ENCODE data around the gene PLEKHH3. TPM values are rescaled to one million over a fixed set of nuclear protein-coding genes. Genes with fewer than 3 reads are reported as not detected.
A peak's percentile ranks its signal among the peaks of the same experiment; 100 is the strongest.

The PLEKHH3 gene
- polyA plus RNA-seq, 1 donor (not counting 4 experiments of a cell fraction or from before 2014, with no cell fraction given) = 4.9 TPM

DNA sequence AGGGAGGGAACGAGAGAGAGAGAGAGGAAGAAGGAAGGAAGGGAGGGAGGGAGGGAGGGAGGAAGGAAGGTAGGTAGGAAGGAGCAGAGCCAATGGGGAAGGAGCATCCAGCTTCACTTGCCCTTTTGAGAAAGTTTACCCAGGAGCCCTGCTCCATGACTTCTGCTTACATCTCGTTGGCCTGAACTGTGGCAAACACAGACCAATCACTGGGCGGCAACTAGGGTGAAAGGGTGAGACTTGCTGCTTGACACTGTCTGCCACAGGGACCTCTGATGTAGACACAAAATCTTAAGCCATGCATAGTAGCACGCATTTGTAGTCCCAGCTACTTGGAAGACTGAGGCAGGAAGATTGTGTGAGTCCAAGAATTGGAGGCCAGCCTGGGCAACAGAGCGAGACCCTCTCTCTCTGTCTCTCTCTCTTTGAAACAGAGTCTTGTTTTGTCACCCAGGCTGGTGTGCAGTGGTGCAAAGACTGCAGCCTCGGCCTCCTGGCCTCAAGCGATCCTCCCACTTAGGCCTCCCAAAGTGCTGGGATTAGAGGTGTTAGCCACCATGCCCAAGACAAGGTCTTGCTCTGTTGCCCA is 37.2 kb downstream of the PLEKHH3 start:
- Histone ChIP-seq H2AFZ (ENCODE audit: control insufficient read depth, low read length) (no peak overlapping the region), H3K9me1 (ENCODE audit: control insufficient read depth, extremely low read depth, insufficient read depth, low read length) (no peaks in the 10 kb centered on the region), H4K20me1 (ENCODE audit: control insufficient read depth, extremely low read depth, insufficient read depth, low read length) (no peaks in the 10 kb centered on the region), H3K4me1 (ENCODE audit: control insufficient read depth, extremely low read depth, insufficient read depth, low read length) (no peaks in the 10 kb centered on the region), H3K4me3 (ENCODE audit: control insufficient read depth in 2 of 3, extremely low read depth in 1 of 3, insufficient read depth in 2 of 3, low read depth in 1 of 3, low read length in 3 of 3) (no peak overlapping the region), H3K9me3 (ENCODE audit: control insufficient read depth, low read depth, low read length) (no peaks in the 10 kb centered on the region), H3K27ac (ENCODE audit: control insufficient read depth, insufficient read depth, low read length) (no peak overlapping the region), H3K79me2 (ENCODE audit: control insufficient read depth, insufficient read depth, low read length) (no peaks in the 10 kb centered on the region), H3K4me2 (ENCODE audit: control insufficient read depth, extremely low read depth, insufficient read depth, low read depth, low read length) (no peak overlapping the region), H3K9ac (ENCODE audit: control insufficient read depth, extremely low read depth, insufficient read depth, low read length) (no peak overlapping the region), H3K27me3 (ENCODE audit: control insufficient read depth, extremely low read depth, insufficient read depth, low read length) (no peaks in the 10 kb centered on the region), H3K36me3 (ENCODE audit: control insufficient read depth in 2 of 2, extremely low read depth in 1 of 2, insufficient read depth in 2 of 2, low read length in 2 of 2) (no peaks in the 10 kb centered on the region)
- dilution Hi-C loops (cut with MboI; ENCODE audit: extremely low pct_ligation_motif_present, low sequenced_read_pairs) = no loop called here
- FAIRE-seq (no peak), DNase-seq (ENCODE audit: low read depth, low spot score) (no peak)
- no peak for TF ChIP-seq CTCF (optimal IDR thresholded peaks at IDR 0.05 in 1 of 3, IDR thresholded peaks at IDR 0.05 in 1 of 3, conservative IDR thresholded peaks at IDR 0.05 in 1 of 3; ENCODE audit: extremely low read depth in 1 of 3, insufficient read depth in 2 of 3, low read length in 3 of 3)
- TF ChIP-seq EZH2 (IDR thresholded peaks at IDR 0.05; ENCODE audit: low read length) = no peak

GRCh38 chr17:42632949-42633444 is 43.8 kb downstream of the PLEKHH3 start:
- no peak overlapping the region for H3K4me2 ChIP-seq (ENCODE audit: control insufficient read depth, extremely low read depth, insufficient read depth, low read depth, low read length)
- no peaks in the 10 kb centered on the region for H3K27me3 ChIP-seq (ENCODE audit: control insufficient read depth, extremely low read depth, insufficient read depth, low read length)
- no peaks in the 10 kb centered on the region for H3K79me2 ChIP-seq (ENCODE audit: control insufficient read depth, insufficient read depth, low read length)
- DNase-seq (ENCODE audit: low read depth, low spot score) (no peak), FAIRE-seq (no peak)
- H3K4me1 ChIP-seq (ENCODE audit: control insufficient read depth, extremely low read depth, insufficient read depth, low read length) = peaks cover 10% of the 10 kb centered on the region
- H3K9ac ChIP-seq (ENCODE audit: control insufficient read depth, extremely low read depth, insufficient read depth, low read length) = no peak overlapping the region
- H4K20me1 ChIP-seq (ENCODE audit: control insufficient read depth, extremely low read depth, insufficient read depth, low read length) = no peaks in the 10 kb centered on the region
- no peaks in the 10 kb centered on the region for H3K9me1 ChIP-seq (ENCODE audit: control insufficient read depth, extremely low read depth, insufficient read depth, low read length)
- no peaks in the 10 kb centered on the region for H3K36me3 ChIP-seq (ENCODE audit: control insufficient read depth in 2 of 2, extremely low read depth in 1 of 2, insufficient read depth in 2 of 2, low read length in 2 of 2)
- no peak for TF ChIP-seq CTCF (optimal IDR thresholded peaks at IDR 0.05 in 1 of 3, IDR thresholded peaks at IDR 0.05 in 1 of 3, conservative IDR thresholded peaks at IDR 0.05 in 1 of 3; ENCODE audit: extremely low read depth in 1 of 3, insufficient read depth in 2 of 3, low read length in 3 of 3)
- no peak for TF ChIP-seq EZH2 (IDR thresholded peaks at IDR 0.05; ENCODE audit: low read length)
- H3K4me3 ChIP-seq (ENCODE audit: control insufficient read depth in 2 of 3, extremely low read depth in 1 of 3, insufficient read depth in 2 of 3, low read depth in 1 of 3, low read length in 3 of 3) = no peak overlapping the region
- H3K9me3 ChIP-seq (ENCODE audit: control insufficient read depth, low read depth, low read length) = no peaks in the 10 kb centered on the region
- H3K27ac ChIP-seq (ENCODE audit: control insufficient read depth, insufficient read depth, low read length) = peak overlapping the region; percentile 36
- dilution Hi-C loops (cut with MboI; ENCODE audit: extremely low pct_ligation_motif_present, low sequenced_read_pairs) = no loop called here
- peak overlapping the region; percentile 27 for H2AFZ ChIP-seq (ENCODE audit: control insufficient read depth, low read length)
